HG03575 (cell line): ENCODE measurements around the gene IMP4.
A peak's percentile ranks its signal among the peaks of the same experiment; 100 is the strongest.

Source experiments
- ATAC-seq: cut with Tn5 transposase; IDR thresholded peaks from one replicate; pipeline ENCODE4 v1.9.1; 2021; ENCODE audit not compliant: unreplicated experiment, insufficient number of reproducible peaks, low FRiP score; ENCODE audit errors: extremely low read depth

The IMP4 gene

DNA sequence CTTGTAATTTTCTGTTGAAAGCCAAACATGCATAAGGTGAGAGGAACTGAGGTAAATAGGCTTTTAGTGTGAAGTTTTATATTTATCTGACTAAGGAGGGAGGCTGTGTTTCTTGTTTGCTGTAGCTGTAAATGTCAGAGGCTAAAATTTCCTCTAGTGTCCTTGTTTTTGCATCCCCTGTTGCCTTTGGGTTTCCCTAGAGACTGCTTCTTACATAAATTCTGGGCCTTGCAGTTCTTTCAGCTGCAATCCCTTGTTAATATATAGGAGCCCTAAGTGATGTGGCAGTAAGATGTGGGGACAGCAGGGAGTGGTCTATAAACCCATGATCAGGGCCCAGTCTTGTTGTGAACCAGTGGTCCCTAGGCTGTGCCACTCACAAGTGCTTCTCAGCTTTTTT, 7.5 kb upstream of the IMP4 start:
- no peak for ATAC-seq

GRCh38 chr2:130336150-130336876, 6.4 kb upstream of the IMP4 start:
- no peak for ATAC-seq

DNA sequence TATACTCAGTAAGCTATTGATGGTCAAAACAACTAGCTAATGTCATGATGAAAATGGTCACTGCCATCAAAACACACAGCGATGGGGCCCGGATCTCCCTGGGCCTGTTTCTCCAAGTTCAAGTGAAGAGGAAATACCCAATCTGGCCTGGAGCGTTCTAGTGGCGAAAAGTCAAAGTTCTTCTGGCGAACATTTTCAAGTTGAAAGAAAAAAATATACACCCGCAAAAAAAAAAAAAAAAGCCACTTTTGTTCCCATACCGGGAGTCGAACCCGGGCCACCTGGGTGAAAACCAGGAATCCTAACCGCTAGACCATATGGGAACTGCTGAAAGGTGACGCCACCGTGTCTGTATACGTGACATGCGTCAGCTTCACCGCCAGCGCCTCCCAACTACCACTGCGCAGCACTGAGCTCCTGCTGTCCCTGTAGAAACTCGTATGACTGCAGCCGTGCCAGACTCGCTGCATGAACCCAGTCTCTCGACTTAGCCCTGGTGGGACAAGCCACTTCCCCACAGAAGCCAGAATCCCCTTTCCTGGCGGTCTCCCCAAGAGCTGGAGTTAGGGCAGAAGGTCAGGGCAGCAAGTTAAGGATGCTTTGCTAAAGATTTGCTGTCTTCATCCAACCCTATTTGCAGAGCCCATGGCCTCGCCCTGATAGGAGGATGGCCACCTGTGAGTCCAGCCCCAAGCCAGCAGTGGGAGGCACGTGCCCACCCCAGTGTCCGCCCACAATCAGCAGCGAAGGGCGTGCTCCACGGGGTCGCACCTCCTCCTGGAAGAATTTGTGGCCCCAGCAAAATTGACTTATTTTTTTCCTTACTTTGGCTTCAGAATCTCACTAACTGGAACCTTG, 5.6 kb upstream of the IMP4 start:
- no peak for ATAC-seq

GRCh38 chr2:130337735-130338325, 4.9 kb upstream of the IMP4 start:
- ATAC-seq, result no peak

DNA sequence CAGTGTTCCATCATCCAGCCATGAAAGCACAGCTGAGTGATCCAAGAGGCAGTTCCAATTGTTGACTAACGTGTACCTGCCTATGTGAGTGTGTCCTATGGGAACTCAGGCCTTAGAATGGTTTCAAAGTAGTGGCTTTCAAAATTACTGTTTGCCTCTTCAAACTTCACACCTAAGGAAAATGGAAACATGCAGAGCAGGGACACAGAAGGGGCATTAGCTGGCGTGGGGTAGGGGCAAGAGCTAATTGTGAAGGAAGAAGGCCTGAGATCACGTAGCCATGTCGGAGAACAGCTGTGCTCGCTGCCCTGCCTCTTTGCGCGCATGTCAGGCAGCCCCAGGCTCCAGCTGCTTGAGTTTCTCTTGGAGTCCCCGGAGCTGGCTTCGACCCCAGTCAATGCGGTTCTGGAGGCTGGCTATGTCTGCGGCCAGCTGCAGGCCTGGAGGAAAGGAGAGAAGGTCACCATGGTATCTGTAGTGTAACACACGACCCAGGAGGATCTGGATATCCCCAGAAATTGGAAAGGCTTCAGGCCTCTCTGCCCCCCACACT, 3.8 kb upstream of the IMP4 start:
- no peak for ATAC-seq

DNA sequence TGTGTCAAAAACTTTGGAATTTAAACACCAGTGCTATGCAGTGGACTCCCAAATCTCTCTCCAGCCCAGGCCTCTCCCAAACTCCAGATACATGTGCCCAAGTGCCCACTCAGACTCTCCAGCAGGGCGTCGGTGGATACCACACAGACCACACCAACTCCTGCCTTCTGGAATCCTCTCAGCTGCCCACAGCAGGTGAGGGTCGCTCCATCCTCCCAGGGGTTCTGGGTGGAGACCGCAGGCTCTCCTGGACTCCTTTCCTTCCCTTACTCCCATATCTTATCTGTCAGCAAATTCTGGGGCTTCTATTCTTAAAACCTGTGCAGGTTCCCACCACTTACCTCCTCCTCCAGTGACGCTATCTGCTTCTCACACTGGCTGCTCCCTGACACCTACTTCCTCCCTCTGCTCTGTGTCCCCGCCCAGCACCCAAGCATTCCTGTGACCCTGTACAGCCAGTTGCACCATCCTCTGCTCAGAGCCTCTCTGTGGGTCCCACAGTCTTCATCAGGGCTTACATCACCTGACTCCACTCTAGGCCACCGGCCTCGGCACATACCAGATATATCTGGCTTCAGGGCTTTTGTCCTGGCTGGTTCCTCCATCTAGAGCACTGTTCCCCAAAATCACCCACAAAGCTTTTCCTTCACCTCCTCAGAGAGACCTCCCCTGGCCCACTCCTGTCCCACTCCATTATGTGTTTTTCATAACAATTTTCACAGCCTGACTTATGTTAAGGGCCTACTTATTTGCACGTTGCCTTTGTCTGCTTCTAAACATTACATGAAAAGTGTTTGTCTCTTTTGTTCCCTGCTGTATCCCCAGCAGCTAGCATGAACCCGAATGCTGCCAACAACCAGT, 2.6 kb upstream of the IMP4 start:
- ATAC-seq, result no peak

- ATAC-seq, result peak; percentile 1
These were observed 1.1 kb upstream of the IMP4 start for GRCh38 chr2:130341562-130342019.

DNA sequence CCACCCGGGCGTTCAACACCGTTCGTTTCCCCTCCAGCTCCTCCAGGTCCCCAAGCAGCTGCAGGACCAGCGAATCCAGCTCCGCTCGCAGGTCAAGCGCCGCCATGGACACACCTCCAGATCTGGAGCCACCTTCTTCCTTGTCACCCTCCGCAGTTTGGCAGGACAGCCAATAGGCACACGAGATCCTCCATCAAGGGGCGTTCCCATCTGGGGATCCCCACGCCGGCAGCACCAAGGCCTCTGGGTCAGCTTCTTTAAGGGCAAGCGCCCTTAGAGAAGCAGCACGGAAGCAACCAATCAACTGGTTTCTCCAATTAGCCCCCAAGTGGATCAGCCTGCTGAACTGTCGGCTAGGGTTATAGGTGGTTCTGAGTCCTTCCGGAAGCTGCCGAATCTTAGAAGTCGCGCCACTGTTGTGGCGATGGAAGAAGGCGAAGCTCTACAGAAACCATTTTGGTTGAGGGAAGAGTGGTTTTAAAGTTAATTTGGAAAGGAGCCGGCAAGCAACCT, 621 bp upstream of the IMP4 start:
- peak; percentile 42 for ATAC-seq

- ATAC-seq, result no peak
These were observed 1.9 kb downstream of the IMP4 start for GRCh38 chr2:130344578-130344977.

DNA sequence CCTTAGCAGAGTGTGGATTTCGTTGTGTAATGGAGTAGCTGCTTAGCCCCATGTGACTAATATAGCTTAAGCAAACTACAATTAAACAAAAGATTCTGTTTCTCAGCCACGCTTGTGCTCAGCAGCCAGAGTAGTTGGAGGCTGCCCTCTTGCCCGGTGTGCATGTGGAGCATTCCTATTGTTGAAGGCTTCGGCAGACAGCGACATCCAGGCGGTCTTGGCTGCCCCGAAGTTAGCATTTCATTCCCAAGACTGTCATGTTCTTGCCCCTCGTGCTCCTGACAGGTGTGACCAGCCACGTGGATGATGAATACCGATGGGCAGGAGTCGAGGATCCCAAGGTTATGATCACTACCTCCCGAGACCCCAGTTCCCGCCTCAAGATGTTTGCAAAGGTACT, 2.4 kb downstream of the IMP4 start:
- no peak for ATAC-seq

- ATAC-seq, result no peak
These were observed 2.9 kb downstream of the IMP4 start for GRCh38 chr2:130345611-130346010.

- ATAC-seq, result no peak
These were observed 3.5 kb downstream of the IMP4 start for GRCh38 chr2:130346041-130346740.

GRCh38 chr2:130346741-130347066, 4.0 kb downstream of the IMP4 start:
- ATAC-seq, result no peak

DNA sequence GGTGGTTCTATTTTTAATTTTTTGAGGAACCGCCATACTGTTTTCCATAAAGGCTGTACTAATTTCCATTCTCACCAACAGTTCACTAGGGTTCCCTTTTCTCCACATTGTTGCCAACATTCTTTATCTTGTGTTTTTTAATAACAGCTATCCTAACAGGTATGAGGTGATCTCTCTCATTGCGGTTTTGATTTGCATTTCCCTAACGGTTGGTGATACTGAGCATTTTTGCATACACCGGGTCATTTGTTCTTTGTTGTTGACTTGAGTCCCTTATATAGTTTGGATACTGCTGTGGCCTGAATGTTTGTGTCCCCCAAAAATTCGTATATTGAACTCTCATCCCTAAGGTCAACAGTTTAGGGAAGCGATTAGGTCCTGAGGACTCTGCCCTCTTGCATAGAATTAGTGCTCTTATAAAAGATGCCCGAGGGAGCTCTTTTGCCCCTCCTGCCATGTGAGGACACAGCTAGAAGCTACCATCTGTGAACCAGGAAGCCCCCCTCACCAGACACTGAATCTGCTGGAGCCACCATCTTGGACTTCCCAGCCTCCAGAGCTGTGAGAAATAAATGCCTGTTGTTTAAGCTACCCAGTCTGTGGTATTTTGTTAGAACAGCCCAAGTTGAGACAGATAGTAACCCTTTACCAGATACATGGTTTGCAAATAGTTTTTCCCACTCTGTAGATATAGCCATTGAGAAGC, 4.7 kb downstream of the IMP4 start:
- ATAC-seq, result no peak

DNA sequence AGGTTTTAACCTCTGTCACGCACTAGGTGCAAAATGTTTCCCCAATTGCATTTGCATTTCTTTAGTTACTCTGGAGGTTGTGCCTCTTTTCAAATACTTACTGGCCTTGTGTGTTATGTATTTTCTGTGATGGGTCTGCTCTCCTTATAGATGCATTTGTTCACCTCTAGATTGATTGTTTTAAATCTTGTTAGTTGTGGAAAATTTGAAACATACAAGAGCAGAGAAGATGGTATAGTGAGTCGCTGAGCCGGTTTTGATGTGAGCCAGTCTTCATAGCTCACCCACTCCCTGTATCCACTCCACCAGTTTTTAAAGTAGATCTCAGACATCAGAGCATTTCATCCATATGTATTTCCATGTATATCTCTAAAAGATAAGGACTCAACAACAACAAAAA, 6.5 kb downstream of the IMP4 start:
- ATAC-seq, result no peak

DNA sequence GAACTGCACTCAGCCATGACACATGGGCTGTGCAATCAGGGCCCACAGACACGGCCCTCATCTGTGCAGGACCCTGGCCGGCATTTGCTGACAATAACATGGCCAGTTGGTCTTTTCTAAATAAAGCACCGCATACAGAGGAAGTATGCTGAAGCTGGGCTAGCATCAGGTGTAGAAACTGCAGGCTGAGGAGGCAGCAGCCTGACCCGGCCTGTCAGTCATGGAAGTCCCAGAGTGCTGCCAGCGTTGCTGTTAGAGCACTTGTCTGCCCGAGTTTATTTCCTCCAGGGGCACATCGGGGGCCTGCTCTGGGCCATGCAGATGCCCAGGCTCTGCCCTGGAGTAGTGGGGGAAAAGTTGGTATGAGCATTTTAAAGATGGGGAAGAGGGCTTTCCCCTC, 9.0 kb downstream of the IMP4 start:
- no peak for ATAC-seq

GRCh38 chr2:130352237-130352636, 9.5 kb downstream of the IMP4 start:
- ATAC-seq, result no peak
